PFSK-1 (cell line): ENCODE results near the gene CREM.

Source experiments
- POLR2AphosphoS5 ChIP-seq: IDR thresholded peaks from 2 replicates; pipeline ENCODE4 v1.6.1; 2012; ENCODE audit warnings: low read depth, mild to moderate bottlenecking, control low read depth, low read length, moderate library complexity
- TF ChIP-seq, protein P1 (sequence below), 2 experiments: IDR thresholded peaks; 2 replicates each; pipeline versions ENCODE4 v1.6.1 to v1.8.0; 2011 to 2012; ENCODE audit warnings: low read depth in 2 of 2, low read length in 2 of 2, control low read depth in 1 of 2, inconsistent platforms in 1 of 2, mild to moderate bottlenecking in 1 of 2, moderate library complexity in 1 of 2; ENCODE audit not compliant: insufficient read depth in 1 of 2

DNA sequence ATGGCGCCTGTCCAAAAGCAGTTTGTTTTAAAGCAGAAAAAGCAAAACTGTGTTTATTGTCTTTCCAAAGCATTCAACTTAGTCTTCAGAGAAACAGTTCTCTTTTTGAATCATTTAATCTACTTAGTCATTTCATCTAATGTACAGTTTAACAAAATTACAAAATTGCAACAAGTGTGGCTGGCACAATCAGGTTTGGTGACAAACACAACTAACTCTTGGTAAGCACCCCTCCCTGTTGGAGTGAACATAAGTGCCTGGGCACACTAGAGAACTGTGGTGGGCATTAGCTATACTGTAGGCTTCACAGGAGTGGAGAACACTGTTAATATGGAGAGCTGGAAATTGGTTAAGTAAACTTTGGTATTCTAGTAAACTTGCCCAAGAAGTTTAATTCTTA, 6.9 kb downstream of the CREM start:
- no peak for TF ChIP-seq POLR2AphosphoS5
- TF ChIP-seq, protein P1, sequence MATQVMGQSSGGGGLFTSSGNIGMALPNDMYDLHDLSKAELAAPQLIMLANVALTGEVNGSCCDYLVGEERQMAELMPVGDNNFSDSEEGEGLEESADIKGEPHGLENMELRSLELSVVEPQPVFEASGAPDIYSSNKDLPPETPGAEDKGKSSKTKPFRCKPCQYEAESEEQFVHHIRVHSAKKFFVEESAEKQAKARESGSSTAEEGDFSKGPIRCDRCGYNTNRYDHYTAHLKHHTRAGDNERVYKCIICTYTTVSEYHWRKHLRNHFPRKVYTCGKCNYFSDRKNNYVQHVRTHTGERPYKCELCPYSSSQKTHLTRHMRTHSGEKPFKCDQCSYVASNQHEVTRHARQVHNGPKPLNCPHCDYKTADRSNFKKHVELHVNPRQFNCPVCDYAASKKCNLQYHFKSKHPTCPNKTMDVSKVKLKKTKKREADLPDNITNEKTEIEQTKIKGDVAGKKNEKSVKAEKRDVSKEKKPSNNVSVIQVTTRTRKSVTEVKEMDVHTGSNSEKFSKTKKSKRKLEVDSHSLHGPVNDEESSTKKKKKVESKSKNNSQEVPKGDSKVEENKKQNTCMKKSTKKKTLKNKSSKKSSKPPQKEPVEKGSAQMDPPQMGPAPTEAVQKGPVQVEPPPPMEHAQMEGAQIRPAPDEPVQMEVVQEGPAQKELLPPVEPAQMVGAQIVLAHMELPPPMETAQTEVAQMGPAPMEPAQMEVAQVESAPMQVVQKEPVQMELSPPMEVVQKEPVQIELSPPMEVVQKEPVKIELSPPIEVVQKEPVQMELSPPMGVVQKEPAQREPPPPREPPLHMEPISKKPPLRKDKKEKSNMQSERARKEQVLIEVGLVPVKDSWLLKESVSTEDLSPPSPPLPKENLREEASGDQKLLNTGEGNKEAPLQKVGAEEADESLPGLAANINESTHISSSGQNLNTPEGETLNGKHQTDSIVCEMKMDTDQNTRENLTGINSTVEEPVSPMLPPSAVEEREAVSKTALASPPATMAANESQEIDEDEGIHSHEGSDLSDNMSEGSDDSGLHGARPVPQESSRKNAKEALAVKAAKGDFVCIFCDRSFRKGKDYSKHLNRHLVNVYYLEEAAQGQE (IDR thresholded peaks at IDR 0.05; ENCODE audit: insufficient read depth in 1 of 2, low read depth in 2 of 2, low read length in 2 of 2), result no peak
